Loucy (cell line): Measurements from ENCODE around the gene TRIM25.

ENCODE experiments used
- CTCF ChIP-seq: fragments of 200-600 bp; sonication (generic); conservative IDR thresholded peaks from 2 replicates; pipeline ENCODE4 v1.5.1; 2014; ENCODE audit warnings: mild to moderate bottlenecking, antibody characterized with exemption, low read length
- EZH2phosphoT487 ChIP-seq: fragments of 200-600 bp; IDR thresholded peaks from 2 replicates; pipeline ENCODE4 v1.6.1; 2018; ENCODE audit warnings: antibody characterized with exemption, mild to moderate bottlenecking, moderate library complexity, borderline replicate concordance

- TF ChIP-seq CTCF, result no peak
- TF ChIP-seq EZH2phosphoT487, result no peak
Observed at GRCh38 chr17:56913353-56913866, 439 bp downstream of the TRIM25 start.
